ENCODE measurements around the gene VRTN.

- TF ChIP-seq CTCF (IDR thresholded peaks at IDR 0.05; ENCODE audit: insufficient read depth, low read length) (no peak), POLR2AphosphoS5 (IDR thresholded peaks at IDR 0.05; ENCODE audit: low read depth) (no peak), GABPA (IDR thresholded peaks at IDR 0.05; ENCODE audit: low read depth) (no peak)
These were observed 55.5 kb downstream of the VRTN start for GRCh38 chr14:74403619-74404417.

Data from HL-60 (cell line).